CMK (cell line): ENCODE data around the gene DACT2.

ENCODE experiments used
- DNase-seq: peaks from one replicate; pipeline ENCODE4 v3.0.0-alpha.2; 2010; ENCODE audit warnings: low read depth

DACT2 gene

GRCh38 chr6:168352096-168352495 is 32.5 kb upstream of the DACT2 start:
- no peak for DNase-seq

DNA sequence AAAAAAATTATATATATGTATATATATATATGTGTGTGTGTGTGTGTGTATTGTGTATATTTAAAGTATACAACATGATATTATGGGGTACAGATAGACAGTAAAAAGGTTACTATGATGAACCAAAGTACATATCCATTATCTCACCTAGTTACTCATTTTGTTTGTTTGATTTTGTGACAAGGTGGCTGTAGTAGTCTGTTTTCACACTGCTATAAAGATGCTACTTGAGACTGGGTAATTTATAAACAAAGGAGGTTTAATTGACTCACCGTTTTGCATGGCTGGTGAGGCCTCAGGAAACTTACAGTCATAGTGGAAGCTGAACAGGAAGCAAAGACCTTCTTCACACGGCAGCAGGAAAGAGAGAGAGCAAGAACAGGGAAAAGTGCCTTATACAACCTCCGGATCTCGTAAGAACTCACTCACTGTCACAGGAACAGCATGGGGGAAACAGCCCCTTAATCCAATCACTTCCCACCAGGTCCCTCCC is 30.2 kb upstream of the DACT2 start:
- no peak for DNase-seq

- no peak for DNase-seq
Observed at GRCh38 chr6:168348186-168348585, 28.6 kb upstream of the DACT2 start.

- DNase-seq = no peak
Observed at GRCh38 chr6:168347615-168348014, 28.0 kb upstream of the DACT2 start.

GRCh38 chr6:168347053-168347452 is 27.5 kb upstream of the DACT2 start:
- no peak for DNase-seq

DNA sequence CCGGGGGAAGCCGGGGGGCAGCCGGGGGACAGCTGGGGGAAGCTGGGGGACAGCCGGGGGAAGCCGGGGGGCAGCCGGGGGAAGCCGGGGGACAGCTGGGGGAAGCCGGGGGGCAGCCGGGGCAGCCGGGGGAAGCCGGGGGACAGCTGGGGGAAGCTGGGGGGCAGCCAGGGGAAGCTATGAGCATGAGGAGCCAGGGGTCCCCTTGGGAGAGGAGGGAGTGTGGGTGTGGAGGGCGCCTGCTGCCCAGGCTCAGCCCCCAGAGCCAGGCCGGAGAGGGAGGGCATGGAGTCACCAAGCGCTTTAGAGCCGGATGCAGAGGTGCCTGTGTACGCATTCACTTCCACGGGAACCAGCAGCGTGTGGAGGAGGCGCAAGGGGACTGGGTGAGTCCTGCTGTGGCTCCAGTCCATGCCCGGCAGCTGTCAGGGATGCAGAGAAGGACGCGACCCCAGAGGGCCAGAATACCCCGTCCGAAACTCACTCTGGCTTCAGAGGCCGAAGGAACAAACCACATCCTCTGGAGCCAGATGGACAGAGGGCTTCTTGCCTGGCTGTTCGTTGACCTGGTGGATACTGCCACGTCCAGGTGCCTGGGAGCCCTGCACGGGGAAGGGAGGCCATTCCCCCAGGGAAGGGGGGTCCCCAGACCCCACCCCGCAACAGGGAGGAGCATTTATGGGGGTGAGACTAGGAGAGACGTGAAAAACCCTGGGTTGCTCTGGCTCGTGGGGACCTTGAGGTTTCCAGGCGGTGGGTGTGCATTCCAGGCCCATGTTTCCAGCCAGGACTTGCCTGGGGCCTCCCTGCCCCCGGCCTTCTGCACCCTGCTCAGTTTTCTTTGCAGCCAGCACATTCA is 26.5 kb upstream of the DACT2 start:
- DNase-seq = no peak

- no peak for DNase-seq
Observed at GRCh38 chr6:168345266-168345665, 25.7 kb upstream of the DACT2 start.

- no peak for DNase-seq
Observed at GRCh38 chr6:168344338-168344737, 24.8 kb upstream of the DACT2 start.

- DNase-seq = no peak
Observed at GRCh38 chr6:168343239-168344150, 23.9 kb upstream of the DACT2 start.

DNA sequence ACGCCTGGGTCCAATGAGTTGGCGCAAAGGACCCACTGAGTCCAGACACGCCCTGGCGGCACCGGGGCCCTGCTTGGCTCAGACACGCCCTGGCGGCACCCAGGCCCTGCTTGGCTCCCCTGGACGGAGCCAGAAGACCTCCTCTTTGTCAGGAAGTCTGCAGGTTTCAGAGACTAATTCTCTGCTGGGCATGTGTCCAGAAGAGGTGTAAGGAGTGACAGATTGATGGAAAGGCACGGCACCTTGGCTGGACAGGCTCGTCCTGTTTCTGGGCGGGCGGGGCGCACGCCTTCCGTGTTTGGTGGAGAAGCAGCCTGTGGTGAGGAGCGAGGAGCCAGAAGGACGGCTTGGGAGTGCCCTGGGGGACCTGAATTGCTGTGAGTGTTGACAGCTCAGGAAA is 23.1 kb upstream of the DACT2 start:
- DNase-seq = no peak

DNA sequence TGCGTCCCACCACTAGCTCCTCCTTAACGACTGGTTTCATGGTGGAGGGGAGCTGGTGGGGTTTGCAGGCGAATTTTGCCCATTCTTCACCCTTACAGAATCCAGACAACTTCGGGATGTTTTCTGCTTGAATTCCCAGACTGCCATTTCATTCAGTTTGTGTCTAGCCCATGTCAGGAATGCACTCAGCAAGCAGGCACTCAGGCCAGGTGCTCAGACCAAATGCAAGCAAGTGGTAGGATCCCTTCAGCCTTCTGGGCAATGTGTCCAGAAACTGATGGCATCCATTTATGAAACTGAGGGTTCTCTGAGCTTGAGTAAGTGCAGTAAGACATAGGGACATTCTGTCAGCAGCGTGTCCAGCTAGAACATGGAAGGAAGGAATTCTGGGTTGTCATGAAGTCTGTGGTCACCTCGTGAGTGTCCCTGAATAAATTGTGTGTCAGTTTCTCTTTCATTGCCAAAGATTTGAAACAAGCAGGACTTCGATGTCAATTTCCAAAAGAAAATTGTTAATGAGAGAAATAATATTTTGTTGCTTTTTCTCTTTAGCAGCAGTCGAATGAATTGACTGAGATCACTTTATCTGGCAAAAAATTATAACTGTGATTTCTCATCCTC is 21.8 kb upstream of the DACT2 start:
- DNase-seq = no peak

DNA sequence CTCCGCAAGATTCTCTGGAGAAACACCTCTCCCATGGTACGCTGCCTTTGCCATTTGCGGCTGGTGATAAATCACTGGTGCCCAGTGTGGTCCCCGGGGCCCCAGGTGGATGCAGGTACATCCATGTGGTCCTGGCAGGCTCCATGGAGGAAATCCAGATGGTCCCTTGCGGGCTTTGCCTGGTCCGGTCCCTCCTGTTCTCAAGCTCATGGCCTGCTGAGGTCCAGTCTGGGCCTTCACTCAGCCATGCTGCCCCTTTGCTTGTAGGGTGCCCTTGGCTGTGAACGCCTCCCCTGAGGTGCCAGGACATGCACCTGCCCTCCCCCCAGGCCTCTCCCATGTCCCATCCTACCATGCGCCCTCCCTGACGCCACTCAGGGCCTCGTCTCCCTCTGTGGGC is 21.2 kb upstream of the DACT2 start:
- DNase-seq = no peak

DNA sequence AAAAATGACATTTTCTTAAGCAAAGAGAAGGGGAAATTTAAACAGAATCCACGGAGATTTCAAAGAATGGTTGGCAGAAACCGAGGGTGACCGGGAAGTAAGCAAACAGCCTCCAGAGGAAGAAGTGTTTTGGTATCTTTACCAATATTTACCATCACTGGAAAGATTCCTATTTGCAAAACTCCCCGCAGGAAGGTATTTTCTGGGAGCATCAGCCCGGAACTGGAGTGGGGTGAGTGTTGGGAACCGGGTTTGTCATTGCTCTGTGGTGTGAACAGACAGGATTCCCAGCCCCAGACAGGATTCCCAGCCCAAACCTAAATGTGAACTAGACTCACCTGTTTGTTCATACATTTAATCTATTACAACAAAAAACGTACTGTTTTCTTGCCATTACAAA is 19.2 kb upstream of the DACT2 start:
- no peak for DNase-seq

DNA sequence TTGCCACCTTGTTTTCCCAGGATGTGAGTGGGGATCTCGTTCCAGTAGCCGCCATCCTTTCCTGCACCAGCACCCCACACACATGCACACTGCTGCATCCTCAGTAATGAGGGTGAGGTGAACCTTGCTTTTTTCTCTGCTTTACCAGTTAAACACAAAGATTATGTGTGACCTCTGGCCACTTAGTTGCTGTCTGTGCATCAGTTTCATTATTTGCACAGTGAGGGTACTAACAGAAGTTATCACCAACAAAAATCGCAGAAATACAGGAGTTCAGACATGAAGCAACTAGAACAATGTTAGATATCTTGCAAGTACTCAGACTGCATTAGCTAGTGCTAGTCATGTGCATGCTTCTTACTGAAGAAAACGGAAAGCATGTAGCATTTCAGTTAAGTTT is 17.4 kb upstream of the DACT2 start:
- no peak for DNase-seq

- DNase-seq = no peak
Observed at GRCh38 chr6:168333989-168334388, 14.4 kb upstream of the DACT2 start.

DNA sequence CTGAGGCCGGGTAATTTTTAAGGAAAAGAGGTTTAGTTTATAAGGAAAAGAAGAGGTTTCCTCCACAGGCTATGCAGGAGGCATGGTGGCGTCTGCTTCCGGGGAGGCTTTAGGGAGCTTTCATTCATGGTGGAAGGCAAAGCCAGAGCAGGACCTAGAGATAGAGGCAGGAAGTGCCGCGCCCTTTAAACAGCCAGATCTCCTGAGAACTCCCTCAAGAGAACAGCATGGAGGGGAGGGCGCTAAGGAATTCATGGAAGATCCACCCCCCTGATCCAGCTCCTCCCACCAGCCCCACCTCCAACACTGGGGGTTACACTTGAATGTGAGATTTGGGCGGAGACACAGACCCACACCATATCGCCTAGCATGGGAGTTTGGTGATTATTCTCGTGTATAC is 13.9 kb upstream of the DACT2 start:
- DNase-seq = no peak

- DNase-seq = peak; percentile 18
Observed at GRCh38 chr6:168333039-168333438, 13.5 kb upstream of the DACT2 start.

- no peak for DNase-seq
Observed at GRCh38 chr6:168332020-168332419, 12.4 kb upstream of the DACT2 start.

DNA sequence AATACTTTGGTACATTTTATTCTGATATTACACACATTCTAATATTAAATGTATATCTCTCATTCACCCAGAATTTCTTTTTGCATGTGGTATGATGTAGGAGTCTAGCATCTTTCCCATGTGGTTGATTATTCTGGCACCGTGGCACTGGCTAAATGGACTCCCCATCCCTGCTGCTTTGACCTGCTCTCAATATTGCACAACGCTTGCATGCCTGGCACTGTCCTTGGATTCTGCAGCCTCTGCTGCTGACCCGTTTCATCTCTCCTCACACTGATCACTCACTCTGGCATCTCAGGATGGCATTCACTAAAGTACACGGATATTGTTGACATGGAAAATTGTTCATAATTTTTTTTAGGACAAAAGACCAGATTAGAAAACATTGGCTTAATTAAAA is 11.5 kb upstream of the DACT2 start:
- no peak for DNase-seq

DNA sequence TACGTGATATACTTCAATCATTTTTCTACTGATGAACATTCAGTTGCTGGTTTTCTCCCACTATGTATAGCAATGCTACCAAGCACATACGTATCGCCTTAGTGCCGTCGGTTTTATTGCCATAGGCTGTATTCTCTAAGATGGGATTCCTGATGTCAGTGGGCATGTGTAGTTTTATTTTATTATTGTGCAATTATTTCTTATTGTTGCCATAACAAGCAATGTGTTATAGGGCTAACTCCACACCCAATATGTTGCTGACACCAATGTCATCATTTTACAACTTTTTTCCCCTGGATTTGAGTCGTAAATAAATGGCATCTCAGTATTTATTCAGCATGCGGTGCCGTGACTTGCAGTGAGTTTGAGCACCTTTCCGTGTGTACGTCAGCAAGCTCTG is 10.8 kb upstream of the DACT2 start:
- DNase-seq = no peak

GRCh38 chr6:168328086-168328485 is 8.5 kb upstream of the DACT2 start:
- no peak for DNase-seq
